T-helper 2 cell treated with Interferon-gamma antibody and Interleukin-4, amounts not matched to agents 5 μg/mL and 100 μg/mL, for 36 hours (primary cell): ENCODE data around the gene ATP9B.

ENCODE experiments used
- DNase-seq: peaks from one replicate; pipeline ENCODE4 v3.0.0; 2021; ENCODE audit warnings: low spot score
- H3K27ac Mint-ChIP-seq: one replicate; pipeline ENCODE4 v1.8.0; 2021; ENCODE audit warnings: mild to moderate bottlenecking, mixed read lengths
- H3K27me3 Mint-ChIP-seq: one replicate; pipeline ENCODE4 v1.8.0; 2021; ENCODE audit warnings: low read depth, mixed read lengths
- H3K36me3 Mint-ChIP-seq: one replicate; pipeline ENCODE4 v1.8.0; 2021; ENCODE audit warnings: low read depth, mixed read lengths
- H3K4me1 Mint-ChIP-seq: one replicate; pipeline ENCODE4 v1.8.0; 2021; ENCODE audit warnings: low read depth, mixed read lengths
- H3K4me3 Mint-ChIP-seq: one replicate; pipeline ENCODE4 v1.8.0; 2022; ENCODE audit warnings: mild to moderate bottlenecking, moderate library complexity, mixed read lengths
- H3K9me3 Mint-ChIP-seq: one replicate; pipeline ENCODE4 v1.8.0; 2021; ENCODE audit warnings: mixed read lengths

Gene ATP9B

DNA sequence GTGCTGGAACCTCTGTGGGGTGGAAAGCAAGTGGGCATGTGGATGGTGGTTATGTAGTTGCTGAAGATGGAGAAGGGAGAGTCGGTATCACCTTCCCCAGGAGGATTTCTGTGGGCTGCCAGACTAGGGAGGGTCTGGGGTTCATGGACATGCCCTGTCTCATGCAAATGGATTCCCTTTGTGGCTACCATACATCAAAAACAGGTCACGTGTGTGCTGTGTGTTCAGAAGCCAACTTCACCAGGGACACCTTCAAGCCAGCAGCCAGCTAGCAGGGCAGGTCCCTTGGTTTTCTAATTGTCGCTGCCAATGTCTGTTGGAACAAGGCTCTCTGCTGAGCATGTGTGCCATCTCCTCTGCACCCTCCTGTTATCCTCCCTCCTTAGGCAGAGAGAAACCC, 155.2 kb downstream of the ATP9B start:
- Mint-ChIP-seq H3K27ac (no peak overlapping the region), H3K9me3 (no peaks in the 10 kb centered on the region), H3K27me3 (no peaks in the 10 kb centered on the region), H3K4me1 (no peaks in the 10 kb centered on the region), H3K36me3 (no peaks in the 10 kb centered on the region), H3K4me3 (no peak overlapping the region)
- no peak for DNase-seq

DNA sequence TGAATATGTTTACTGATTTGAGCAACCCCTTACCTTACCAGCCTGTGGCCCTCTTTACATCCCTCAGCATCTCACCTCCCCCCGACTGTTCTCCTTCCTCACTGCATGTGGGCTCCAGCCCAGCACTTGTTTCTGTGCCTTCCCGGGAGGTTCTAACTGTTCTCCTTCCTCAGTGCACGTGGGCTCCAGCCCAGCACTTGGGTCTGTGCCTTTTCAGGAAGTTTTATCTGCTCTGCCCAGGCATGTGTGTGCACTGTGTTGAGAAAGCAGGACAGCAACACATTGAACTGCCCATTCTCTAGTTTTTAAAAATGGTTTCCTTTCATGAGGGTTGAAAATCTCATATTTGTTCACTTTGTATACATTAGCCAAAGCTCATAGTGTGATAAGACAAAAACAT, 158.4 kb downstream of the ATP9B start:
- no peak overlapping the region for H3K27ac Mint-ChIP-seq
- no peak for DNase-seq
- no peak overlapping the region for H3K4me3 Mint-ChIP-seq
- no peaks in the 10 kb centered on the region for H3K4me1 Mint-ChIP-seq
- H3K27me3 Mint-ChIP-seq = no peaks in the 10 kb centered on the region
- no peaks in the 10 kb centered on the region for H3K36me3 Mint-ChIP-seq
- no peaks in the 10 kb centered on the region for H3K9me3 Mint-ChIP-seq

GRCh38 chr18:79229431-79229830, 160.2 kb downstream of the ATP9B start:
- Mint-ChIP-seq H3K36me3 (no peaks in the 10 kb centered on the region), H3K27ac (no peak overlapping the region), H3K9me3 (no peaks in the 10 kb centered on the region), H3K4me1 (no peaks in the 10 kb centered on the region), H3K27me3 (no peaks in the 10 kb centered on the region), H3K4me3 (no peak overlapping the region)
- no peak for DNase-seq

DNA sequence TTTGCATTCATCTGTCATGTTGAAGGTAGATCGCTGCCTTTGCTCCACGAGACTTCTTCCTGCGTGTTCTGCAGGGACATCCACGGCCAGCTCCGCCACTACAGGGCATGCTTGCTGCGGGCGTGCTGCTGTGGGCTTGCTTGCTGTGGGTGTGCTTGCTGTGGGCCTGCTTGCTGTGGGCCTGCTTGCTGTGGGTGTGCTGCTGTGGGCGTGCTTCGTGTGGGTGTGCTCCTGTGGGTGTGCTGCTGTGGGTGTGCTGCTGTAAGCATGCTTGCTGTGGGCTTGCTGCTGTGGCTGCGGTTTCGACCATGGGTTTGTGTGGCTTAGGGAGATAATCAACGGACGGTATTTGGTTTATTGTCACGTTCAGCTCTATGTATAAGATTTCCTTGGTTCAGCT, 165.2 kb downstream of the ATP9B start:
- no peaks in the 10 kb centered on the region for H3K9me3 Mint-ChIP-seq
- no peaks in the 10 kb centered on the region for H3K27me3 Mint-ChIP-seq
- no peak overlapping the region for H3K27ac Mint-ChIP-seq
- H3K4me3 Mint-ChIP-seq = no peak overlapping the region
- H3K4me1 Mint-ChIP-seq = no peaks in the 10 kb centered on the region
- no peak for DNase-seq
- H3K36me3 Mint-ChIP-seq = no peaks in the 10 kb centered on the region

GRCh38 chr18:79239631-79240030, 170.4 kb downstream of the ATP9B start:
- no peak overlapping the region for H3K4me3 Mint-ChIP-seq
- no peaks in the 10 kb centered on the region for H3K27me3 Mint-ChIP-seq
- H3K4me1 Mint-ChIP-seq = no peaks in the 10 kb centered on the region
- H3K9me3 Mint-ChIP-seq = no peaks in the 10 kb centered on the region
- no peaks in the 10 kb centered on the region for H3K36me3 Mint-ChIP-seq
- DNase-seq = no peak
- H3K27ac Mint-ChIP-seq = no peak overlapping the region

GRCh38 chr18:79241755-79242154, 172.6 kb downstream of the ATP9B start:
- Mint-ChIP-seq H3K9me3 (no peaks in the 10 kb centered on the region), H3K4me1 (peaks cover 5% of the 10 kb centered on the region), H3K36me3 (no peaks in the 10 kb centered on the region), H3K27ac (no peak overlapping the region), H3K4me3 (no peak overlapping the region), H3K27me3 (no peaks in the 10 kb centered on the region)
- DNase-seq = no peak

DNA sequence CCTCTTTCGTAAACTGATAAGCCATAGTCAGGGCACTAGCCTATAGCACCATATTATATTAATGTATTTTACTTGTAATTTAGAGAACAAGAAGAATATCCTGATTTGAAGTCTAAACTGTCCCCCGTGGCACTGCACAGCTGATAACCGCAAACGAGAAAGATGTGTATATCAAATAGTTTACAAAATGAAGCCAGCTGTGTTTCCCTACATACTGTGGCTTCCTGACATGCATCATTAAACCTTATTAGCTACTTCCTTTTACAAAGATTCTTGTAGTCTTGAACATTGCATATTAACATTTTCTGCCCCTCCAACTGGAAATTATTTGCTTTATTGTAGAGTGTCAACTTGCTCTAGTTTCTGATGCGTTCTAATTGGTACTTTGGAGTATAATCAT, 173.1 kb downstream of the ATP9B start:
- DNase-seq = no peak
- no peaks in the 10 kb centered on the region for H3K36me3 Mint-ChIP-seq
- H3K27ac Mint-ChIP-seq = no peak overlapping the region
- H3K4me3 Mint-ChIP-seq = no peak overlapping the region
- peaks cover 5% of the 10 kb centered on the region for H3K4me1 Mint-ChIP-seq
- no peaks in the 10 kb centered on the region for H3K9me3 Mint-ChIP-seq
- no peaks in the 10 kb centered on the region for H3K27me3 Mint-ChIP-seq

- H3K4me3 Mint-ChIP-seq = no peak overlapping the region
- no peak for DNase-seq
- H3K27ac Mint-ChIP-seq = no peak overlapping the region
These were observed 176.4 kb downstream of the ATP9B start for GRCh38 chr18:79245517-79246001.

GRCh38 chr18:79246309-79247108, 177.3 kb downstream of the ATP9B start:
- DNase-seq = peak; percentile 69
- no peaks in the 10 kb centered on the region for H3K9me3 Mint-ChIP-seq
- peak overlapping the region; percentile 65 for H3K27ac Mint-ChIP-seq
- H3K4me3 Mint-ChIP-seq = peak overlapping the region; percentile 55
- peaks cover 5% of the 10 kb centered on the region for H3K4me1 Mint-ChIP-seq
- no peaks in the 10 kb centered on the region for H3K36me3 Mint-ChIP-seq
- H3K27me3 Mint-ChIP-seq = no peaks in the 10 kb centered on the region

More at GRCh38 chr18:79245517-79246001, 176.4 kb downstream of the ATP9B start:
- Mint-ChIP-seq H3K4me1 (peaks cover 5% of the 10 kb centered on the region), H3K27me3 (no peaks in the 10 kb centered on the region), H3K36me3 (no peaks in the 10 kb centered on the region), H3K9me3 (no peaks in the 10 kb centered on the region)

- no peak for DNase-seq
- Mint-ChIP-seq H3K27me3 (no peaks in the 10 kb centered on the region), H3K4me3 (no peak overlapping the region), H3K9me3 (no peaks in the 10 kb centered on the region), H3K36me3 (no peaks in the 10 kb centered on the region), H3K27ac (no peak overlapping the region), H3K4me1 (peaks cover 5% of the 10 kb centered on the region)
These were observed 179.4 kb downstream of the ATP9B start for GRCh38 chr18:79248495-79249060.

GRCh38 chr18:79250301-79250981, 181.2 kb downstream of the ATP9B start:
- no peak overlapping the region for H3K4me3 Mint-ChIP-seq
- no peak for DNase-seq
- no peaks in the 10 kb centered on the region for H3K36me3 Mint-ChIP-seq
- H3K27me3 Mint-ChIP-seq = no peaks in the 10 kb centered on the region
- peaks cover 5% of the 10 kb centered on the region for H3K4me1 Mint-ChIP-seq
- H3K27ac Mint-ChIP-seq = no peak overlapping the region
- no peaks in the 10 kb centered on the region for H3K9me3 Mint-ChIP-seq

DNA sequence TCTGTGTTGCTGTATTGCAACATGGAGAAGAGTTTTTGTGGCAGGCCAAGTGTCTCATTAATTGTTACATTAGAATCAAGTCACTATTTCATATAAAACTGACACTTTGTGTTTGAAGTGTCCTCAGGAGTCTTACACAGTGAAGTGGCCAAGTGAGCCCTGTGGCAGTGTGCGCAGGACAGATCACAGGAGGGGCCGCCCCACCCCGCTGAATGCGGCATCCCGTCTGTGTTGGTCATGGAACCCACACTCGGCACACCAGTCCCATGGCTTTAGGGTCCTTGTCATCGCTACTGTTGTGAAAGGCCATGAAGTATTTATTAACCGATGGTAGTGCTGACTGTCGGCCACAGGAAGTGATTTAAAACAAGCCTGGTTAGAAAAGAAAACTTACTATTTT, 181.8 kb downstream of the ATP9B start:
- no peak for DNase-seq
- H3K27ac Mint-ChIP-seq = no peak overlapping the region
- no peaks in the 10 kb centered on the region for H3K9me3 Mint-ChIP-seq
- H3K27me3 Mint-ChIP-seq = no peaks in the 10 kb centered on the region
- no peaks in the 10 kb centered on the region for H3K36me3 Mint-ChIP-seq
- no peak overlapping the region for H3K4me3 Mint-ChIP-seq
- peaks cover 5% of the 10 kb centered on the region for H3K4me1 Mint-ChIP-seq

GRCh38 chr18:79252904-79253633, 183.9 kb downstream of the ATP9B start:
- H3K4me3 Mint-ChIP-seq = no peak overlapping the region
- H3K36me3 Mint-ChIP-seq = no peaks in the 10 kb centered on the region
- no peak overlapping the region for H3K27ac Mint-ChIP-seq
- no peaks in the 10 kb centered on the region for H3K27me3 Mint-ChIP-seq
- H3K9me3 Mint-ChIP-seq = no peaks in the 10 kb centered on the region
- no peaks in the 10 kb centered on the region for H3K4me1 Mint-ChIP-seq
- no peak for DNase-seq

DNA sequence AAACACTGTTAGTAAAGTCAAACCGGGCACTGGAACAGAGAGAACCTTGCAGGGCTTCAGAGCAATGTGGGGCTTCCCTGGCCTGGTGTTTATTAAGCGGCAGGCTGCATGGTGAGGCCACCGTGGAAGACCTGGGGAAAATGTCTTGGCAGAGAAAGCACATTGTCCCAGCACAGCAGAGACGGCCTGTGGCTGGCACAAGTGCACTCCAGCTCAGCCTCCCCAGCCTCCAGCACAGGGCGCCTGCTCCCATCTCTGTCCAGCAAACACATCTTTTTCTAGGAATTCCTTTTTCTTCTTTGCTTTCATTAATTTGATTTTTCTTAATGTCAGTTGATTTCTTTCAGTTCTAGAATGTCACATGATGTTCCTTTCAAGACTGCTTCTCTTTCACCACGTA, 188.3 kb downstream of the ATP9B start:
- H3K27ac Mint-ChIP-seq = no peak overlapping the region
- H3K4me3 Mint-ChIP-seq = no peak overlapping the region
- H3K27me3 Mint-ChIP-seq = no peaks in the 10 kb centered on the region
- H3K4me1 Mint-ChIP-seq = no peaks in the 10 kb centered on the region
- H3K36me3 Mint-ChIP-seq = no peaks in the 10 kb centered on the region
- no peak for DNase-seq
- H3K9me3 Mint-ChIP-seq = no peaks in the 10 kb centered on the region
